Gastrocnemius medialis (tissue), 4 donors: ENCODE measurements around the gene OSBPL2. TPM values are rescaled to one million over a fixed set of nuclear protein-coding genes. Genes with fewer than 3 reads are reported as not detected.

ENCODE experiments used
- ATAC-seq, 2 donors: fragments of 150-250 bp; one replicate each; pipeline ENCODE4 v1.9.1; 2016
- DNase-seq, 2 donors: peaks; one replicate each; pipeline ENCODE4 v3.0.0-alpha.2; 2019
- H3K27ac ChIP-seq, 4 donors: fragments of 200-600 bp; sonication (generic); 1 replicate in 1 of 4; 2 replicates in 3 of 4; pipeline ENCODE4 v1.5.1; 2016 to 2018; ENCODE audit warnings: mild to moderate bottlenecking in 2 of 4, moderate library complexity in 1 of 4
- H3K27me3 ChIP-seq, 3 donors: fragments of 200-600 bp; sonication (generic) in 2 of 3; 1 replicate in 1 of 3; 2 replicates in 2 of 3; pipeline versions ENCODE4 v1.5.1 to v1.6.0; 2016 to 2019; ENCODE audit warnings: mild to moderate bottlenecking in 1 of 3, moderate library complexity in 1 of 3
- H3K36me3 ChIP-seq, 2 donors: fragments of 200-600 bp; sonication (generic) in 1 of 2; one replicate each; pipeline ENCODE4 v1.5.1; 2017 to 2018
- H3K4me1 ChIP-seq, 2 donors: fragments of 200-600 bp; sonication (generic) in 1 of 2; one replicate each; pipeline ENCODE4 v1.5.1; 2016 to 2017; ENCODE audit warnings: mild to moderate bottlenecking in 2 of 2
- H3K4me3 ChIP-seq, 4 donors: fragments of 200-600 bp; sonication (generic) in 3 of 4; 1 replicate in 1 of 4; 2 replicates in 3 of 4; pipeline ENCODE4 v1.5.1; 2016 to 2019; ENCODE audit warnings: mild to moderate bottlenecking in 2 of 4
- H3K9me3 ChIP-seq, 3 donors: fragments of 200-600 bp; sonication (generic) in 2 of 3; 1 replicate in 1 of 3; 2 replicates in 2 of 3; pipeline ENCODE4 v1.5.1; 2016 to 2019
- POLR2A ChIP-seq, 2 donors: fragments of 450-650 bp; IDR thresholded peaks; one replicate each; pipeline ENCODE4 v1.6.1; 2017; ENCODE audit warnings: antibody characterized with exemption in 2 of 2, mild to moderate bottlenecking in 2 of 2, moderate library complexity in 2 of 2
- in situ Hi-C, 4 donors: fragments of 200-750 bp; cut with MboI; loops; one replicate each; pipeline versions ENCODE4 v1.15.0 to v1.8.0; 2017; ENCODE audit warnings: low sequenced_read_pairs in 4 of 4
- intact Hi-C: fragments of 100-400 bp; cut with DNase I; formaldehyde crosslinking; loops from one replicate; pipeline ENCODE4 v1.15.1; 2023; ENCODE audit warnings: low total_unique reads
- total RNA-seq, 4 donors: library from RNA; depleted of rRNA; stranded (reverse); fragments of >200 nt; gene quantifications; one replicate each; pipeline versions ENCODE4 v1.1.0 to v1.2.3, GENCODE V29; 2016
- TF ChIP-seq, protein P1 (sequence below), 5 experiments: fragments of 450-650 bp in 3 of 5; fragments of 200-600 bp in 2 of 5; sonication (generic) in 2 of 5; IDR thresholded peaks in 4 of 5; conservative IDR thresholded peaks in 1 of 5; 1 replicate in 4 of 5; 2 replicates in 1 of 5; pipeline ENCODE4 v1.5.1; 2016 to 2019; ENCODE audit warnings: antibody characterized with exemption in 5 of 5, mild to moderate bottlenecking in 3 of 5, moderate library complexity in 3 of 5

Gene OSBPL2
- total RNA-seq, 4 donors from 2014 or later = 15.8 to 26.4 (median 19.6) TPM

DNA sequence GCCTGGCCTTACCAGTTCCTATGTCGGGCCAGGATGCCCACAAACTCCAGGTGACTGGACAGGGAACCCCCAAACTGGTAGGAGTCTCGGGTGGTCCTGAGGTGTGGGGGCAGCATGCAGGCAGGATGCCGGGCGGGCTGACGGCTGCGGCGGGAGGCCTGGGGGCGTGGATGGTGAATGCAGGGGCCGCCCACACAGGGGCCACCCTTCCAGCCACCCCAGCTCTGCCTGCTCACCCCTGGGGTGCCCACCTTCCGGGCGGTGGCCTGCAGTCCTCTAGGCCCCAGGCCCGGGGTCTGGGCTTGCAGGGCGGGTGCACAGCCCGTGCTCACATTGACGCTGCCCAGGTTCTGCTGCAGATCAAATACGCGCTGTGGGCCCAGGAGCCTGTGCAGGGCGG is 72.8 kb downstream of the OSBPL2 start:
- intact Hi-C loops (no loop called here), in situ Hi-C loops (no loop called here)
- TF ChIP-seq POLR2A (IDR thresholded peaks at IDR 0.05) = no peak
- TF ChIP-seq, protein P1, sequence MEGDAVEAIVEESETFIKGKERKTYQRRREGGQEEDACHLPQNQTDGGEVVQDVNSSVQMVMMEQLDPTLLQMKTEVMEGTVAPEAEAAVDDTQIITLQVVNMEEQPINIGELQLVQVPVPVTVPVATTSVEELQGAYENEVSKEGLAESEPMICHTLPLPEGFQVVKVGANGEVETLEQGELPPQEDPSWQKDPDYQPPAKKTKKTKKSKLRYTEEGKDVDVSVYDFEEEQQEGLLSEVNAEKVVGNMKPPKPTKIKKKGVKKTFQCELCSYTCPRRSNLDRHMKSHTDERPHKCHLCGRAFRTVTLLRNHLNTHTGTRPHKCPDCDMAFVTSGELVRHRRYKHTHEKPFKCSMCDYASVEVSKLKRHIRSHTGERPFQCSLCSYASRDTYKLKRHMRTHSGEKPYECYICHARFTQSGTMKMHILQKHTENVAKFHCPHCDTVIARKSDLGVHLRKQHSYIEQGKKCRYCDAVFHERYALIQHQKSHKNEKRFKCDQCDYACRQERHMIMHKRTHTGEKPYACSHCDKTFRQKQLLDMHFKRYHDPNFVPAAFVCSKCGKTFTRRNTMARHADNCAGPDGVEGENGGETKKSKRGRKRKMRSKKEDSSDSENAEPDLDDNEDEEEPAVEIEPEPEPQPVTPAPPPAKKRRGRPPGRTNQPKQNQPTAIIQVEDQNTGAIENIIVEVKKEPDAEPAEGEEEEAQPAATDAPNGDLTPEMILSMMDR (IDR thresholded peaks at IDR 0.05 in 4 of 5, conservative IDR thresholded peaks at IDR 0.05 in 1 of 5) = no peak

DNA sequence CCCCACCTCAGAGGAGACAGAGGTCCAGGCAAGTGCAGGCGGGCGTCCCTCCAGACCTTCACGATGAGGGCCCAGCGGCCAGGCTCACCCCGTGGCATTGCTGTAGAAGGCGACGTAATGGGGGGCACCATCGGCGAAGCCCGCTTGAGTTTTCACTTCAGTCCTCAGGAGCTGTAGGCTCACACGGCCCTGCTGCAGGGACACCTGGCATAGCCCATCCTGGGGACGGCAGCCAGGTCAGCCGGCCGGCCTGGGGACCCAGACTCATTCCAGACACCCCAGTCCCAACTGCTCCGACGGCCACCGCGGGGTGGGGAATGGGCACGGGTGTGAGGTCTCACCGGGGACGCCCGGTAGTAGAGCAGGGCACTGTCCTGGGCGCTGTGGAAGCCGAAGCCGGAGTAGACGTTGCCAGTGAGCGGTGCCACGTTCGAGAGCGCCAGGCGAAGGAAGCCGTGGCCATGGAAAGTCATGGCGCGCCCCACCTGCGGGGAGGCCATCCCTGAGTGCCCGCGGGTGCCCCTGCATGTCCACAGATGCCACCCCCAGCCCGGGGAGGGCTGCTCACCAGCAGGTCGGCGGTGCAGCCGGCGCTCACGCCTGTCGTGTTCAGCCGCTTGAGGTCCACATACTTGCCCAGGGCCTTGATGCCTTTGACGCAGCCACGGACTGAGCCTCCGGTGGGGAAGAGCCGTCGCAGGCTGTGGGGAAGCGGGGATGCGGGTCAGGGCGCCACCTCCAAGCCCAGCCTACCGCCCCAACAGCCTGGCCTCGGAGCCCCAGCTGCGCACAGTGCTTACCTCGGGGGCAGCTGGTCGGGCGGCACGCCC is 73.7 kb downstream of the OSBPL2 start:
- no peak for ATAC-seq
- intact Hi-C loops = no loop called here

More for the DNA sequence above, 72.8 kb downstream of the OSBPL2 start:
- Histone ChIP-seq H3K9me3 (no peaks in the 10 kb centered on the region), H3K4me3 (no peak overlapping the region), H3K27me3 (no peaks in the 10 kb centered on the region), H3K4me1 (peaks cover 8 to 25% of the 10 kb centered on the region in 2 donors), H3K36me3 (peaks cover 0 to 50% of the 10 kb centered on the region in 2 donors), H3K27ac (no peak overlapping the region)
- ATAC-seq = no peak
- DNase-seq = no peak

DNA sequence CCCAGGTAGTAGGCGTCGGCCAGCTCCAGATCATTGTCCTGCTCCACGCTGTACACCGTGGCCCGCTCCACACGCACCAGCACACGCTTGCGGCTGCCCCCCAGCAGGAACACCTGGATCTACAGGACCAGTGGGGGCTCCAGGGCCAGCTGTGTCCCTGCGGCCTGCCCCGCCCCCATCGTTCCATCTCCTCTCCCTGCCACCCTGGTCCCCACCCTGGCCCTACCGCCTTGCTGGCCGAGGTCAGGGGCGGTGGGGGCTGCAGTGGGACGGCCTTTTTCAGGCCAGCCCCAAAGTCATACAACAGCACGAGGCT is 74.3 kb downstream of the OSBPL2 start:
- no peak for TF ChIP-seq POLR2A (IDR thresholded peaks at IDR 0.05)
- TF ChIP-seq, protein P1 (IDR thresholded peaks at IDR 0.05 in 4 of 5, conservative IDR thresholded peaks at IDR 0.05 in 1 of 5) = no peak
- DNase-seq = no peak
- no peaks in the 10 kb centered on the region for H3K9me3 ChIP-seq
- no peak for ATAC-seq
- peaks cover 0 to 50% of the 10 kb centered on the region in 2 donors for H3K36me3 ChIP-seq
- no peak overlapping the region for H3K27ac ChIP-seq
- in situ Hi-C loops (no loop called here), intact Hi-C loops (no loop called here)
- no peaks in the 10 kb centered on the region for H3K27me3 ChIP-seq
- H3K4me1 ChIP-seq = peaks cover 5 to 13% of the 10 kb centered on the region in 2 donors
- no peak overlapping the region for H3K4me3 ChIP-seq

More for the DNA sequence above, 73.7 kb downstream of the OSBPL2 start:
- in situ Hi-C loops = no loop called here
- no peaks in the 10 kb centered on the region for H3K27me3 ChIP-seq
- no peak overlapping the region for H3K4me3 ChIP-seq
- H3K9me3 ChIP-seq = no peaks in the 10 kb centered on the region
- H3K36me3 ChIP-seq = peaks cover 0 to 49% of the 10 kb centered on the region in 2 donors
- TF ChIP-seq POLR2A (IDR thresholded peaks at IDR 0.05) = no peak
- H3K4me1 ChIP-seq = peaks cover 8 to 19% of the 10 kb centered on the region in 2 donors
- DNase-seq = no peak
- no peak overlapping the region for H3K27ac ChIP-seq

DNA sequence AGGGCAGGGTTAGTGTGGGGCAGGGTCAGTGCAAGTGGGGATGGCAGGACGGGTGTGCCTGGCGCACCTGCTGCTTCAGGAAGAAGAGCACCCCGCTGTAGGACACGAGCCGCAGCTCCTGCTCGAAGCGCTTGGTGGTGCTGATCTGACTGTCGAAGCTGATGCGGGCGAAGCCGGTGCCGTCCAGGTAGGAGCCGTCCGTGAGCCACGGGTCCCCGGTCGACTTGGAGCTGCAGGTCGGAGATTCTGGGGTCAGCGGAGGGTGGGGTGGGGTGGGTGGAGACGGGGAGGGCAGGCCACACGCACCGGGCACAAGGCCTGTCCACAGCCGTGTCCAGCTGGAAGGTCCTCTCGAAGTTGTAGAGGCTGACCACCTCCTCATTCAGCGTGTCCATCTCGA is 74.7 kb downstream of the OSBPL2 start:
- in situ Hi-C loops = no loop called here
- ATAC-seq = no peak
- H3K9me3 ChIP-seq = no peaks in the 10 kb centered on the region

More for the DNA sequence above, 74.7 kb downstream of the OSBPL2 start:
- TF ChIP-seq, protein P1 (IDR thresholded peaks at IDR 0.05 in 4 of 5, conservative IDR thresholded peaks at IDR 0.05 in 1 of 5) = no peak
- no peak for TF ChIP-seq POLR2A (IDR thresholded peaks at IDR 0.05)
- Histone ChIP-seq H3K27ac (no peak overlapping the region), H3K4me3 (no peak overlapping the region), H3K27me3 (no peaks in the 10 kb centered on the region), H3K36me3 (peaks cover 0 to 46% of the 10 kb centered on the region in 2 donors), H3K4me1 (peaks cover 5 to 9% of the 10 kb centered on the region in 2 donors)
- intact Hi-C loops = no loop called here
- DNase-seq = no peak
